ENCODE results near the gene FOXN4. TPM values are rescaled to one million over a fixed set of nuclear protein-coding genes. Genes with fewer than 3 reads are reported as not detected.
"Not testable (repeated sequence)": the region's sequence is repeated elsewhere in the genome, so short reads cannot be mapped to it uniquely, and the experiment has no call there.

The FOXN4 gene
- total RNA-seq, 3 donors from 2014 or later, result not detected

DNA sequence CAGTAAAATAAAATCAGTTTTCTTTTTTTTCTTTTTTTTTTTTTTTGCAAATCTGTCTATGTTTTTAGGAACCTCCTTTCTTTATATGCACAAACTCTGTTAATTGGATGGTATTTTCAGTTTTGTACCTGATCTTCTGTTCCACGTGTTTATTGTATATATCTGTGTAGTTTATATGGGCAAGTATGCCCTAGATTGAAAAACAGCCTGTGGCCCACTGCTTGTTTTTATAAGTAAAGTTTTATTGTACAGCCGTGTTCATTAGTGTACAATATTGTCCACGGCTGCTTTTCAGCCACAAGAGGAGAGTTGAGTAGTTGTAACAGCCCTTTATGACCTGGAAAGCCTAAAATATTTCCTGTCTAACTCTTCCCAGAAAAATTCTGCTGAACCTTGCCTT is 19.9 kb upstream of the FOXN4 start:
- H3K27me3 Mint-ChIP-seq (ENCODE audit: low read depth), result peaks cover 5% of the 10 kb centered on the region
- H3K4me1 Mint-ChIP-seq (ENCODE audit: low read depth), result no peaks in the 10 kb centered on the region
- no peaks in the 10 kb centered on the region for H3K9me3 Mint-ChIP-seq
- no peak overlapping the region for H3K4me3 Mint-ChIP-seq
- DNase-seq (no peak), ATAC-seq (no peak)
- H3K36me3 Mint-ChIP-seq (ENCODE audit: insufficient read depth), result no peaks in the 10 kb centered on the region

DNA sequence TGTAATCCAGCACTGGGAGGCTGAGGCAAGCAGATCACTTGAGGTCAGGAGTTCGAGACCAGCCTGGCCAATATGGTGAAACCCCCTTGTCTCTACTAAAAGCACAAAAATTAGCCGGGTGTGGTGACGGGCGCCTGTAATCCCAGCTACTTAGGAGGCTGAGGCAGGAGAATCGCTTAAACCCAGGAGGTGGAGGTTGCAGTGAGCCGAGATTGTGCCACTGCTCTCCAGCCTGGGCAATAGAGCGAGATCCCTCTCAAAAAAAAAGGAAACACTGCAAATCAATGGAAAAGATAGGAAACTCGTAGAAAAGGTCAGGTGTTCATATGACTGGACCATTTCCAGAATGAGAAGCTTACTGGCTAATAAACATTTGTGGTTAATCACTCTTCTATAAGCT is 12.2 kb upstream of the FOXN4 start:
- DNase-seq; H3K4me1 Mint-ChIP-seq (ENCODE audit: low read depth); H3K36me3 Mint-ChIP-seq (ENCODE audit: insufficient read depth); H3K4me3 Mint-ChIP-seq; H3K9me3 Mint-ChIP-seq; ATAC-seq: not testable (repeated sequence)
- peaks cover 34% of the 10 kb centered on the region for H3K27me3 Mint-ChIP-seq (ENCODE audit: low read depth)

DNA sequence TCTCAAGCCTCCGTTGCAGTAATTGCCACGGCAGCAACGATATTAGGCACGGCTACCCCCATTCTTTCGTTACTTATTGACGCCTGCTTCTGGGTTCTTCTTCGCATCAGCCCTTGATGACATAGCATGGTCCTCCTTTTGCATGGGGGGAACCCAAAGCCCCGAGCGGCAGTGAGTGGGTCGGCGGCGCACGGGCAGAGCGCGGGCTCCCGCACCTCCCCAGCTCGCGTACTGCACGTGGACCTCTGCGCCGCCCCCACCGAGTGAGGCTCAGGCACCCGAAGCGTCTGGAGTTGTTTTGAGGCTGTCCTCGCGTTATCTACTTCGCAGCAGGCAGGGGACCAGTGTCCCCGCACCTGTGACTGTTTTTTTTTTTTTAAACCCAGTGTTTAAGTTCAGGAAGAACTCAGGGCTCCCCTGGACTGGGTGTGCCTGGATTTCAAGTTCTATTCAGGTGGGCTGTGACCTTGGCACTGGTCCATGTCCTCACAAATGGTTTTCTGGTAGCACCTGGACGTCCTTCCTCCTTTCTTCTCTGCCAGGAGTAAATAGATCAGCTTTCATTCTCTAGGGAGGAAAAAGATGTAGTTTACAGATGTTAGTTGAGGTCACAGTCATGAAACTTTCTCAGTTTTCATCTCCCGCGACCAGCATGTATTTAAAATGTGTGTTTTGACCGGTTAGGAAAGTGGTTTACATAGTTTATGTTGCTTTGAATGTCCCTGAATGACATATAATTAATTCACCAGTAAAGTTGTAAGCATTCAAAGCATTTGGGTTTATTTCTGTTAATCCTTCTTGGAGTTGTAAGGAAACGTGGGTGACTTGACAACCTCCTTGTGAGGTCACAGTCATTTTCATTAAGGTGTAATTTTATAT is 1.4 kb upstream of the FOXN4 start:
- ATAC-seq (peak; percentile 52 to 68), DNase-seq (no peak)
- H3K4me1 Mint-ChIP-seq (ENCODE audit: low read depth), result peaks cover 15% of the 10 kb centered on the region
- peaks cover 69% of the 10 kb centered on the region for H3K27me3 Mint-ChIP-seq (ENCODE audit: low read depth)
- H3K9me3 Mint-ChIP-seq, result no peaks in the 10 kb centered on the region
- H3K36me3 Mint-ChIP-seq (ENCODE audit: insufficient read depth), result no peaks in the 10 kb centered on the region
- H3K4me3 Mint-ChIP-seq, result peak overlapping the region; percentile 70

DNA sequence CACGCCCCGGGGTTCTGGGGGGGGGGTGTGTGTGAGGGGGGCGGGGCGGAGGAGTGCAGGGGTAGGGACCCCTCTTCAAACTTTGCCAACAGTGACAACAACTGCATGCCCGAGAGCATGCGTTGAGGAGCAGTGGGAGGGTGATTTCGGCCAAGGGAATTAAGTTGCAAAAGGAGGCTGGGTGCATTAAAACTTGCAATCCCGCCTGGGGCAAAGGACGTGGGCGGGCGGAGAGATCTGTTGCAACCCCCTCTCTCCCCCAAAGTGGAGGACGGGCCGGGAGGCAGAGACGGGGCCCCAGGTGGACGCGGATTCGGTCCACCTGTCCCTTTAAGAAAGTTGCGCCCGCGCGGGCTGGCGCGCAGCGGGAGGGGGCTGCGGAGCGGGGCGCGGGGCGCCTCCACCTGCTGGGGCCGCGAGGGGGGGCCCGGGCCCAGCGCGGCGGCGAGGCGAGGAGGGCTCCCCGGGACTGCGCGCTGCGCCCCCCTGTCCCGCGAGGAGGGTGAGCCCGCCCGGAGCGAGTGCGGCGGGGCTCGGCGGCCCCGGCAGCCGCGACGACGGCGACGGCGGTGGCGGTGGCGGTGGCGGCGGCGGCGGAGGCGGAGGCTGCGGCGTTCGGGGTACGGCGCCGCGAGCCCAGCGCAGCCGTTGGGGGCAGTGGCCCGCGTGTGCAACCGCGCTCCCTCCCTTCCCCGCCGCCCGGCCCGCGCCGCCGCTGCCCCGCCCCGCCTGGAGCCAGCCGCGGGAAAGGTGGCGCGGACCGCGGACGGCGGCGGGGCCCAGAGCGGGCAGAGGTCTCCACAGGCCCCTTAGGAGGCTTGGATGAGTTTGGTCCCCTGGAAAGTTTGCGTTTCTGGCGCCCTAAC is 530 bp upstream of the FOXN4 start:
- H3K4me3 Mint-ChIP-seq, result peak overlapping the region; percentile 79
- peak; percentile 68 to 70 for ATAC-seq

DNA sequence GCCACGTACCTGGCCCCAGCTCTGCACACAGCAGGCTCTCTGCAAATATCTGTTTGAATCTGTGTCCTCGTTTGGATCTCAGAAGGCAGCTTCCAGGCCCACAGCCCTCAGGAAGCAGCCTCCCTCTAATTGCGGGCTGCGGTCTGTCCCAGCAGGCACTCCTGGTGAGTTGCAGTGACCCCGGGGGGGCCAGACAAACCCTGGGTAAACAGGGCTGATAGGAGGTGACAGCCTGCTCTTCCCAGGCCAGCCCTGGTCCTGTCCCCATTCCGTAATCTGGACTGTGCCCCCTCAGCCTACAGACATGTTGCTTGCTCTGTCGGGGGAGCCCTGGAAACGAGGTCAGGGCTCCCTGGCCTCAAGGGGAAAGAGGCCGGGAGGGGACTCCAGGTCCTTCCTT is 2.0 kb downstream of the FOXN4 start:
- H3K9me3 Mint-ChIP-seq, result no peaks in the 10 kb centered on the region
- ATAC-seq (no peak), DNase-seq (no peak)
- no peak overlapping the region for H3K4me3 Mint-ChIP-seq
- peaks cover 61% of the 10 kb centered on the region for H3K27me3 Mint-ChIP-seq (ENCODE audit: low read depth)
- peaks cover 15% of the 10 kb centered on the region for H3K4me1 Mint-ChIP-seq (ENCODE audit: low read depth)
- H3K36me3 Mint-ChIP-seq (ENCODE audit: insufficient read depth), result no peaks in the 10 kb centered on the region

More for the DNA sequence above, 530 bp upstream of the FOXN4 start:
- peaks cover 69% of the 10 kb centered on the region for H3K27me3 Mint-ChIP-seq (ENCODE audit: low read depth)
- no peaks in the 10 kb centered on the region for H3K36me3 Mint-ChIP-seq (ENCODE audit: insufficient read depth)
- no peaks in the 10 kb centered on the region for H3K9me3 Mint-ChIP-seq
- H3K4me1 Mint-ChIP-seq (ENCODE audit: low read depth), result peaks cover 15% of the 10 kb centered on the region
- no peak for DNase-seq

DNA sequence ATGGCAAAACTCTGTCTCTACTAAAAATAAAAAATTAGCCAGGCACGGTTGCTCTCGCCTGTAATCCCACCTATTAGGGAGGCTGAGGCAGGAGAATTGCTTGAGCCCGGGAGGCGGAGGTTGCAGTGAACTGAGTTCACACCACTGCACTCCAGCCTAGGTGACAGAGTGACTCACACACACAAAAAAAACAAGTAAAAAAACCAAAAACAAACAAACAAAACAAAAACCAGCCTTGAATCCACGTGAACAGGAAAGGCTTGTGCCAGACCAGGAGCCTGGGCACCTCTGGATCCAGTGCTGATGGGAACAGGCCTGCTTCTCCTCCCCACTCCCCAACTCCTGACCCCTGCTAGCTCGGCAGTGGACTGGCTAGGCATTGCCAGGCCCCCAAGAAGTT is 3.5 kb downstream of the FOXN4 start:
- H3K27me3 Mint-ChIP-seq (ENCODE audit: low read depth), result peaks cover 55% of the 10 kb centered on the region
- no peaks in the 10 kb centered on the region for H3K9me3 Mint-ChIP-seq
- peaks cover 9% of the 10 kb centered on the region for H3K4me1 Mint-ChIP-seq (ENCODE audit: low read depth)
- ATAC-seq, result no peak
- H3K4me3 Mint-ChIP-seq, result no peak overlapping the region
- DNase-seq, result no peak
- H3K36me3 Mint-ChIP-seq (ENCODE audit: insufficient read depth), result no peaks in the 10 kb centered on the region

DNA sequence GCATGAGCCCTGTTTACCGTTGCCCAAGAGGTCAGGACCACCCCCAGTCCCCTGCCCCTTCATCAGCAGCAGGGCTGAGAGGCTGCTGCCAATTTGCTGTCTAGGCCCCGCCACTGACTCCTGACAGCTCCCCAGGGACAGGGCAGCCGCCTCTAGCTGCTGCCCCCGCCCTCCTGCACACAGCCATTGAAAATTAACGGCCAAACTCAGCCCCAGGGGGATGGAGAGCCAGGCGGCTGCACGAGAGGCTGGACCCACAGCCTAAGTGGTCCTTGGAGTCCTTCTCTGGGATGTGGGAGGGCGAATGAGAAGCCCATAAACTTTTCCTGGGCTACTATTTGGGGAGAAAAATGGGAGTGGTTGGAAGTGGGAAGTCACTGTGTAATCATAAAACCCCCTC is 4.6 kb downstream of the FOXN4 start:
- Mint-ChIP-seq H3K4me1 (ENCODE audit: low read depth) (peaks cover 5% of the 10 kb centered on the region), H3K27me3 (ENCODE audit: low read depth) (peaks cover 51% of the 10 kb centered on the region), H3K9me3 (no peaks in the 10 kb centered on the region), H3K4me3 (no peak overlapping the region), H3K36me3 (ENCODE audit: insufficient read depth) (no peaks in the 10 kb centered on the region)
- DNase-seq (no peak), ATAC-seq (no peak)

DNA sequence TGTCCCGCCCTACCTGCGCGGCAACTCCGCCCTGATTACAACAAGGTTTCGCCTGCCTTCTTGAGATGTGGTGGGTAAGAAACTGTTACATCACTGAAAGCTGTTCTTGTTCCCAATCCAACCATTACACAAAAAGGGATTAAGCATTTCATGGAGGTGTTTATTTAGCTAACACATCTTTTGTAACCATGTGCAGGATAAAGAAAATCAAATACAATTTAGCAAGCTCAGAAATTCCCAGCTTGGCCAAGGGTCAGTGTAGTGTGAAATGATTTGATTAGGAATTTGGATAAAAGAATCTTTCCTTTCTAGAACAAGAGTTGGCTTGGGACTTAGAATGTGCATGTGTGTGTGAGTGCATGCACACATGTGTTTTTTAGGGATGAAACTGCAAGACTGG is 6.3 kb downstream of the FOXN4 start:
- DNase-seq (no peak), ATAC-seq (no peak)
- Mint-ChIP-seq H3K27me3 (ENCODE audit: low read depth) (peaks cover 38% of the 10 kb centered on the region), H3K9me3 (no peaks in the 10 kb centered on the region), H3K4me1 (ENCODE audit: low read depth) (no peaks in the 10 kb centered on the region), H3K36me3 (ENCODE audit: insufficient read depth) (no peaks in the 10 kb centered on the region), H3K4me3 (no peak overlapping the region)

DNA sequence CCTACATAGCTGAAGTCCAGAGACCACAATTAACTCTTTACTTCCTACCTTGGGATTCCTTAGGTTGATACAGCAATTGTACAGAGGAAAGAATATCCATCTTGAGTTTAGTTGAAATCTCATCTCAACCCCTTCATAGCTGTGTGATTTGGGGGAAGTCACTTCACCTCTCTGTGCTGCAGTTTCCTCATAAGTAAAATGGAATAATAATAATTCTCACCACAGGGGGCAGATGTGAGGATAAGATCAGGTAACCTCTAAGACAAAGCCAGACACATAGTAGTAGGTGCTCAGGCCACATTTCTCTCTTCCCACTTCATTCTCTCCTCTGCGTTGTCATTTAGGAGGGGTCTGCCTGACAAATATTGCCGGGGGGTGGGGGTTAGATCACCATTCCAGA is 6.7 kb downstream of the FOXN4 start:
- no peaks in the 10 kb centered on the region for H3K36me3 Mint-ChIP-seq (ENCODE audit: insufficient read depth)
- no peak for DNase-seq
- H3K4me3 Mint-ChIP-seq, result no peak overlapping the region
- no peak for ATAC-seq
- no peaks in the 10 kb centered on the region for H3K9me3 Mint-ChIP-seq
- H3K27me3 Mint-ChIP-seq (ENCODE audit: low read depth), result peaks cover 34% of the 10 kb centered on the region
- H3K4me1 Mint-ChIP-seq (ENCODE audit: low read depth), result no peaks in the 10 kb centered on the region

DNA sequence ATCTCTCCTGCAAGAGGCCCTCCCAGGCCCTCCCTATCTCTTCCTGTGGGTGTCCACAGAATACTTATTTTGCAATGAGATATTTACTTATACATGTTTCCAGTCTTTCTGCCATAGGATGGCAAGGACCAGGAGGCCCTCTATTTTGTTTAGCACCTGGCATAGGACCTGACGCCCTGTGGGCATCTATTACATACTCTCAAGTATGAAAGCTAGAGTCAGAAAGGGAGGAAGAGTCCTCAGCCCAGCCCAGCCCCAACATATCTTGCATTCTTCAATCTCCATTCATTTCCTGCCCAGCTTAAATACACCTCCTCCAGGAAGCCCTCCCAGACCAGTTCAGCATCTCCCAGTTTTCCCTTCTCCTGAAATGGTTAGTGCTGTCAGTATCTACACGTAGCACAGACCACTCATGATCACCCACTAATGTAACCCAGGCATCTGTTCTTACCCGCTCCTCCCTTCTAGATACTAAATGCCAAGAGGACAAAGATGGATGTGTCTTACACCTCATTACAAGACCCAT is 7.4 kb downstream of the FOXN4 start:
- Mint-ChIP-seq H3K36me3 (ENCODE audit: insufficient read depth) (no peaks in the 10 kb centered on the region), H3K9me3 (no peaks in the 10 kb centered on the region), H3K27me3 (ENCODE audit: low read depth) (peaks cover 27% of the 10 kb centered on the region), H3K4me3 (no peak overlapping the region), H3K4me1 (ENCODE audit: low read depth) (no peaks in the 10 kb centered on the region)
- ATAC-seq (no peak), DNase-seq (no peak)

DNA sequence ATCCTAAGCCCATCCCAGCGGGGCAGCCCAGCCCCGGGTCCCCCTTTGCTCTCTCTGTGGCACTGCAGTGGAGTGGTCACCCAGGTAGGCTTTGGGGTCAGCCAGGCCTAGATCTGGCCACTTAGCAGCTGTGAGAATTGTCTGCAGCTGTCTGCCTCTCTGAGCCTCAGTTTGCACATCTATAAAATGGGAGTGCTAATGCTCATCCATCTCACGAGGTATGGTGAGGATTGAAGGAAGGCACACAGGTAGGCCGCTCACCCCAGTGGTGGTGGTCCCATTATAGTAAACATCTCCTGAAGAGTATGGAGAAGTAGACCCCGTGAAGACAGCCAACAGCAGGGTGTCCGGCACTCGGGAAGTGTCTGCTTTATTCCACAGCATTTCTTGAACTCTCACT is 9.2 kb downstream of the FOXN4 start:
- Mint-ChIP-seq H3K27me3 (ENCODE audit: low read depth) (peaks cover 30% of the 10 kb centered on the region), H3K4me1 (ENCODE audit: low read depth) (no peaks in the 10 kb centered on the region), H3K4me3 (no peak overlapping the region), H3K9me3 (no peaks in the 10 kb centered on the region), H3K36me3 (ENCODE audit: insufficient read depth) (no peaks in the 10 kb centered on the region)
- ATAC-seq, result no peak
- no peak for DNase-seq

DNA sequence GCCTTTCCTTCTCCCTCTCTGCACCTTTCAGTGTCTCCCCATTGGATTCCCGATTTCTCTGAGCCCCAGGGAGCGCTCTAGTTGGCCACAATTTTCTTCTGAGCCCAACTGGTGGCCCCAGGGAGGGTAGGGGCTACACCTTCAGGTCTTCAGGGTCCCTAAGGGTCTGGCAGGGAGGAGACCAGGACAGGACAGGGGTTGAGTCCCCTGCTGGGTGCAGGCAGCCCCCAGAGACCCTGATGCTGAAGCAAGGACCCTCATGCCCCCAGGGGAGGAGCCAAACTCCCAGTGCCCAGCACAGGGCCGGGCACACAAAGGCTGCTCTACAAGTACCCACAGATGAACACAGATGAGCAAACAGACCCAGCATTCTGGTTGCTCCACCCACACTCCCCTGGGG is 12.7 kb downstream of the FOXN4 start:
- no peak overlapping the region for H3K4me3 Mint-ChIP-seq
- H3K27me3 Mint-ChIP-seq (ENCODE audit: low read depth), result peaks cover 36% of the 10 kb centered on the region
- ATAC-seq (no peak), DNase-seq (no peak)
- no peaks in the 10 kb centered on the region for H3K4me1 Mint-ChIP-seq (ENCODE audit: low read depth)
- H3K36me3 Mint-ChIP-seq (ENCODE audit: insufficient read depth), result no peaks in the 10 kb centered on the region
- H3K9me3 Mint-ChIP-seq, result no peaks in the 10 kb centered on the region

DNA sequence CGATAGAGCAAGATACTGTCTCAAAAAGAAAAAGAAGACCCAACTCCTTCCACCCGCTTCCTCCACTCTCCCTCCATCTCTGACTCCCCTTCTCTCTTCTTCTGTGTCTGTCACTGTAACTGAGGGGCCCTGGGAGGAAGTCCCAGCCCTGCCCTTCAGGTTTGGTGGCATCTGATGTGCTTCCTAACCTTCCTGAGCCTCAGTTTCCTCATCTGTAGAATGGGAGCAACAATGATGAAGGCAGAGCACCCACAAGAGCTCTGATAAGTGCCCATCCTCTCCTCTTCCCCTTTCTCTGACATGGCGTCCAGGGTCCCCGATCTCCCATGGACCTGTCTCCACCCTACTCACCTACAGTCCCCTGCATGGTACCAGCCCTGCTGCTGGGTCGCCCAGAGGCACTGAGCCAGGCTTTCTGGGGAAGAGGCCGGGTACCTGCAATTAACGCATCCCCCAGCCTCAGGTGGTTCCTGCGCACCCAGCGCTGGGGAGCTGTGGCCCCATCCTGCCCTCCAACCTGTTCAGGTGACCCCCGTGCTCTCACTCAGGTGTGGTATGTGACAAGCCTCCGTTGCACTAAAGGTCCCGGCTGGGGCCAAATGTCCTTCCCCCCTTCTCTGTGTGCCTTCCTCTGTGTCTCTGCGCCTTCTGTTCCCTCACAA is 13.2 kb downstream of the FOXN4 start:
- DNase-seq (no peak), ATAC-seq (no peak)
- no peaks in the 10 kb centered on the region for H3K36me3 Mint-ChIP-seq (ENCODE audit: insufficient read depth)
- H3K4me3 Mint-ChIP-seq, result no peak overlapping the region
- H3K4me1 Mint-ChIP-seq (ENCODE audit: low read depth), result no peaks in the 10 kb centered on the region
- H3K9me3 Mint-ChIP-seq, result no peaks in the 10 kb centered on the region
- peaks cover 42% of the 10 kb centered on the region for H3K27me3 Mint-ChIP-seq (ENCODE audit: low read depth)

DNA sequence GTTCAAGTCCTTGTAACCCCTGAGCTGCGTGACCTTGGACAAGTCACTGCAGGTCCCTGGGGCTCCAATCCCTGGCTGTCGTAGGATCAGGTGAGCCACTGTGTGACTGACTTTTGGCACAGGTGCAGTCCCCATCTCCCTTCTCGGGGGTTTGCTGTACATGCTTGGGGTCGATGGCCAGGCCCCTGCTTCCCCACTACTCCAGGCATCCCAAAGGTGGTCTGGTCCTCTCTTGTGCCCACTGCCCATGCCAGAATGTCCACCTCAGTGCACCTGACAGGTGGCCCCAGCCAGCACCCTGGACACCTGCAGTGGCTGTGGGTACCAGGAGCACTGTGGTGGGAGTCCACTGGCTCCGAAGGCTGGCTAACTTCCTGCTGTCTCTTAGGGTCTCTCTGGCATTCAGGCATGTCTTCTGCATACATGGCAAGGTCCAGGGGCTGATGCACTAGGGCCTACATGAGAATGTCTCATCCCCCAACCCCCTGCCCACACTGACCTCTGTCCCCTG is 14.7 kb downstream of the FOXN4 start:
- Mint-ChIP-seq H3K4me3 (no peak overlapping the region), H3K4me1 (ENCODE audit: low read depth) (no peaks in the 10 kb centered on the region), H3K9me3 (no peaks in the 10 kb centered on the region), H3K36me3 (ENCODE audit: insufficient read depth) (no peaks in the 10 kb centered on the region), H3K27me3 (ENCODE audit: low read depth) (peaks cover 46% of the 10 kb centered on the region)
- ATAC-seq, result no peak
- no peak for DNase-seq
